Erythroblast (primary cell): ENCODE data around the gene PDE7B.

Source experiments
- DNase-seq, 2 experiments: peaks; one replicate each; lab custom pipeline; 2025; lab: John Stamatoyannopoulos, UW
- GATA1 ChIP-seq: IDR thresholded peaks from 2 replicates; pipeline ENCODE4 v1.6.1; 2011; ENCODE audit warnings: low read depth, mild to moderate bottlenecking, control low read depth, low read length, moderate library complexity
- POLR2A ChIP-seq: IDR thresholded peaks from 2 replicates; pipeline ENCODE4 v1.6.1; 2011; ENCODE audit warnings: mild to moderate bottlenecking, low read length

The PDE7B gene

GRCh38 chr6:135909737-135910387 lies 58.4 kb downstream of the PDE7B start:
- TF ChIP-seq POLR2A (no peak), GATA1 (no peak)

GRCh38 chr6:135910790-135911618 lies 59.5 kb downstream of the PDE7B start:
- DNase-seq, result no peak
- TF ChIP-seq GATA1 (no peak), POLR2A (no peak)

More at GRCh38 chr6:135909737-135910387, 58.4 kb downstream of the PDE7B start:
- peak; percentile 55 to 71 for DNase-seq

GRCh38 chr6:135913785-135914184 lies 62.3 kb downstream of the PDE7B start:
- DNase-seq, result no peak
- TF ChIP-seq POLR2A (no peak), GATA1 (no peak)

DNA sequence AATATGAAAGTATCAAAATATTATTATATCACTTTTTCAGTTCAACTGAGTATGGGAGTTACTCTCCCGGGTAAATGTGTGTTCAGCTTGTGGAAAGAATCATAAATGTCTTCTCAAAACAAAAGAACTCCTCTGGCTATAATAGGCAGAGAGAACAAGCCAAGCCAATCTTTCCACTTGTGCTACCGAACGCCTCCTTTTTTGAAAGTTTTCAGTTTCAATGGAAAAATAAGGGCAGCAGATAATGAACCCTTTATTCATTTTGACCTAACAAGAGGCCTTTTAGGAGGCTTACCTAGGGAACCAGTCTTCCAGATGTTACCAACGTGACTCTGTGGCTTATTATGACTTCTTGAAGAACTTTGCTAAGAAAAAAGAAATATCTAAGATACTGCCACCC lies 67.5 kb downstream of the PDE7B start:
- DNase-seq, result no peak
- TF ChIP-seq GATA1 (no peak), POLR2A (no peak)

DNA sequence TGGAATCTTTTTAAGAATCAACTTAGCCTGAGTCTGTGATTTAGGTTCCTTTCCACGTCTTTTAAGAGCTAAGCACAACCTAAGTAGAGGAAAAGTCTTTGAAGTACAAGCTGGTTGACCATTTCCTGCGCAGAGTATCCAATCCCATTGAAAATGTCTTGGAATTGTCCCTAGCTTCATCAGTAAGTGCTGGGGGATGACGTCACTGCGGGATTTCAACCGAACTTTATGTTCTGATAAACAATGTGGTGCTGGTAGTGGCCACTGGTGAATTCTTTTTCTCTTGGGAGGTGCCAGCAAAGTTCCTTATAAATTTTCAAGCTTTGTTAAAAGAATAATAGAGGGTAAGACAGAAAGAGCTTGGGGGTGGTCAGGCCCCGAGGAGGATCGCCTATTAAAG lies 69.2 kb downstream of the PDE7B start:
- no peak for DNase-seq
- TF ChIP-seq GATA1 (no peak), POLR2A (no peak)

- DNase-seq, result no peak
- TF ChIP-seq POLR2A, result no peak
- TF ChIP-seq GATA1, result no peak
Observed at GRCh38 chr6:135921188-135921587, 69.7 kb downstream of the PDE7B start.

- no peak for DNase-seq
- TF ChIP-seq POLR2A, result no peak
- no peak for TF ChIP-seq GATA1
Observed at GRCh38 chr6:135922174-135922573, 70.7 kb downstream of the PDE7B start.

- no peak for DNase-seq
- TF ChIP-seq POLR2A (no peak), GATA1 (no peak)
Observed at GRCh38 chr6:135922746-135923145, 71.2 kb downstream of the PDE7B start.

GRCh38 chr6:135932651-135933050 lies 81.2 kb downstream of the PDE7B start:
- TF ChIP-seq POLR2A, result no peak
- TF ChIP-seq GATA1, result no peak
- no peak for DNase-seq

DNA sequence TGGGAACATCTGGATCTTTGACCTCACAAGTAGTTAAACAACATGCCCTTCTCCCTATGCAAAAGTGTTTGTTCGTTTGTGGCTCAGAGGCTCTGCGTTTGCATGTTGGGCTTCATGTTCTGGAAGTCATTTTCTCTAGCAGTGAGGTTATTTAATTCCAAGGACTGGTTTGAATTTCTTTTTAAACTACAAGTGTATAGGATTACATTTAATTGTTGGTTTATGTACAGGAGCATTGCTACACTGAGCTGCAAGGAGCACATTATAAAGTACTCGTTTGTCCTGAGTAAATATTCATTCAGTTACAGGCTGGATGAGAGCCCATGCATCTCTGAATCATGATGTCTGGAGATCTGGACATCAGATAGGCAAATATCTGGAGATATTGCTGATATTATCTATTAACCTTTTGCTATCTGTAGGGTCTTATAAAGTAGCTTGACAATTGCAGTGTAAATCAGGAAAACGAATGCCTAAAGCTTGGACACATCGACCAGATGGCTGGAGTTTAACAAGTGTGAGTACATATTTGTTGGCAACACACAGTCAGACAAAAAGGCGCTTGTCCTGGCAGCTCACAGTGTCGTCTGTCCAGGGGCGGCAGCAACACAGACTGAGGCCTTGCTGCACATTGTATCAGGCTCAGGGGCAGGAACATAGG lies 84.6 kb downstream of the PDE7B start:
- no peak for DNase-seq
- TF ChIP-seq GATA1 (no peak), POLR2A (no peak)

DNA sequence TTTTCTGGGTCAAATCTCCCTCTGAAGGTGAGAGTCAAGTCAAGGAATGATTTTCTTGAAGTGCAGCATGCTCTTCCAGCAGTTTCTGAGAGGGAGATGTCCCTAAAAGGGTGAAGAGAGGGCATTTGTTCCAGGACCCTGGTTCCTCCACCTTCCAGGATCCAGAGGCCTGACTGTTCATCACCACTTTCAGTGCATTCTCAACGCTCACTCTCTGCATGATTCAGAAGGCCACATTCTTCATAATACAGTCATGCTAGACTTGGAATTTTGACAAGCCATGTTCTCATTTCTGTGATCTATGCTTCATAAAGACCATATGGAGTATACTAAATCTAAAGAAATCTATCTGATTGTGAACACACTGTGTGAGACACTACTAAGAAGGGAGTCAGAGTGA lies 85.1 kb downstream of the PDE7B start:
- DNase-seq, result no peak
- TF ChIP-seq GATA1, result no peak
- TF ChIP-seq POLR2A, result no peak

DNA sequence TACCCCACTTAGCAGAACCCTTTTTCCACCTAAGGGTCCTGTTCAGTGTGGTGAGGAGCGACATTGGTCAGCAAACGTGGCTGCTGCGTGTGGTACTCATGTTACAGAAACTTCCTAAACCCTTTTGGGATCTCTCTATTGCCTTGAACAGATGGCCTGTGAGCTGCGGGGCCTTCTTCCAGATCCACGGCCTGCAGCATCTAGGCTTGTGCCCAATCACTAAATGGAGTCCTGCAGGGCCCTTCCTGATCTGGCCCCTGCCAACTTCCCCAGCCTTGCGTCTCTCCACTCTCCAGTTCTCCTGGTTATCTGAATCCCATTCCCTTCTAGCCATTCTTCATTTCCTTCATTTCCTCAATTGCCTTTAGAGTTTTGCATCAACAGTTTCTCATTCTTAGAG lies 85.6 kb downstream of the PDE7B start:
- TF ChIP-seq POLR2A, result no peak
- DNase-seq, result no peak

DNA sequence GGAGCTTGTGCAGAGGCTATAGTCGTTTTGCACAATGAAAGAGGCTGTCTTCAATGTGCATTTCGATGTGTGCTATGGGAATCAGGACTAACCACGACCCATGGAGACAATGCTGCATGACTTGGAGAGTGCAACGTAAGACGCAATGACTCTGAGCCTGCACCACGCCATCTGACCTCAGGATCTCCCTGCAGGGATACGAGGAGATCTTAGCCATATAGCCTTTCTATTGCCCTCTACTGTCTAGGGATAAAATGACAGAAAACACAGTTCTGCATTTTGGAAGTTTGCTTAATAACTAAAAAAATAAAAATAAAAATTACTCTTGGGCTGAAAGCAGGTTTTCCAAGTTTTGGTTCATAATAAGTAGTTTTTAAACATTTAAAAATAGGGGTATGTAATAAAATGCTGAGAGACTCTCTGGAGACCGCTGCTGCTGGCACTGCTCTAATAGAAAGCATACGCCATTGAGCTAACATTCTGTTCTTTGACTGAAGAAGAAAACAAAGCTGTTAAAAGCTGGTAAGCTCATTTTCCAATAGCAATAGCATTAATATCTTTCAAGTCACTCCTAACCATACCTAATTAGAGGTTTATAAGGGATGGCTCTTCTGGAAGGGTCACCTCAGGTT lies 87.2 kb downstream of the PDE7B start:
- TF ChIP-seq GATA1 (no peak), POLR2A (no peak)
- peak in 1 of 2 experiments; percentile 7 for DNase-seq
